ENCODE results near the gene CTBP2. TPM values are rescaled to one million over a fixed set of nuclear protein-coding genes. Genes with fewer than 3 reads are reported as not detected.

The CTBP2 gene
- total and polyA plus RNA-seq, 4 donors = 32.4 to 85.7 (median 68.7) TPM

DNA sequence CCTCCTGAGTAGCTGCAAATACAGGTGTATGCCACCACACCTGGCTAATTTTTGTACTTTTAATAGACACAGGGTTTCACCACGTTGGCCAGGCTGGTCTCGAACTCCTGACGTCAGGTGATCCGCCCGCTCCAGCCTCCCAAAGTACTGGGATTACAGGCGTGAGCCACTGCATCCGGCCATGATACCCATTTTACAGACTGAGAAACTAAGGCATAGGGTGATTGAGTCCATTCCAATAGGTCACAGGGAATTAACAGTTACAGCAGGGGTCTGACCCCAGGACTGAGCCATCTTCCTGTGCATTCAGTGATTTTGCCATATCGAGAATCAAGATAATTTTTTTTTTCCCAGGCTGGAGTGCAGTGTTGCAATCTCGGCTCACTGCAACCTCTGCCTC, 12.3 kb upstream of the CTBP2 start:
- 95 to 96% methylated on average over 9 of the region's 9 CpGs for WGBS, 2 donors
- Histone ChIP-seq H3K9me3 (ENCODE audit: control insufficient read depth, low read length) (no peaks in the 10 kb centered on the region), H3K4me3 (ENCODE audit: low read length in 2 of 2) (no peak overlapping the region), H3K27me3 (ENCODE audit: control insufficient read depth in 1 of 2, insufficient read depth in 2 of 2, low read length in 1 of 2) (no peaks in the 10 kb centered on the region), H3K36me3 (ENCODE audit: control insufficient read depth in 1 of 2, insufficient read depth in 2 of 2, low read length in 1 of 2) (no peaks in the 10 kb centered on the region), H3K27ac (ENCODE audit: low read depth in 1 of 2, low read length in 2 of 2) (no peak overlapping the region), H3K4me1 (ENCODE audit: control insufficient read depth in 1 of 2, insufficient read depth in 2 of 2, low read length in 2 of 2) (no peaks in the 10 kb centered on the region)
- ATAC-seq (ENCODE audit: low FRiP score) (no peak), DNase-seq (no peak)
- intact Hi-C loops (cut with DNase I) = no loop called here

DNA sequence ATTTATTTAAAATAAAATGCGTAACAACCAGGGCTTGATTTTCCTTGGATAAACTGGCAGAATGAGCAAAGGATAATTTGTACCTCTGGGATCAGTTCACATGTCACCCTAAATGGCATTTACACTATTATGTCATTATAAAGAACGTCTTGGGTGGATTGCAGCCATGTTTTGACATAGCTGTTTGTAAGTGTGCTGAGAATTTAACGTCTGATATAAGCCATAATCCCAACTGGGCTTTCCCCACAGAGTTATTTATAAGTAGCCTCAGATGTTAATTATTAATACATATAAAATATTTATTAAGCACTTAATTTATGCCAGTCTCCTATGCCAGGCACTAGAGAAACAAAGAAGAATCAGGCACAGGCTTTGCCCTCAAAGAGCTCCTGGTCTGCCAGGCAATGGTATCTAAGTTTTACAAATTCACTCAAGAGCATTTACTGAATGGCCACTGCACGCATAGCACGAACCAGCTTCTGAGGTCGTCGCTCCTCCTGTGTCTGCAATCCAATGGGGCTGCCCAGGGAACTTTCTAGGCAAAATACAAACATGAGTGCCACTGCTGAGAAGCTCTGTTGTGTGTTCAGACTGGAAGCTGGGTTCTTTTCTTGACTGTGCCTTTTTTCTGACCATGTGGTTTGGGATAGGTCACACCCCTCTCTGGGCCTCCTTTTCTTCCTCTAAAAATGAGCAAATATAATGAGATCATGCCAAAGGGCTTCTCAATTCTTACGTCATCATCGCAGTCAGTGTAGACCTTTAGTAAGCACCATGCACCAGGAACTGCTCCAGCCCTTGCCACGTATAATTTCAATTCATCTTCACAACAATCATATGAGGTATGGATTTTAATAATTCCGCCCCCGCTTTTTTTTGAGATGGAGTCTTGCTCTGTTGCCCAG, 11.3 kb upstream of the CTBP2 start:
- intact Hi-C loops (cut with DNase I) = no loop called here
- 77 to 79% methylated on average over 12 of the region's 12 CpGs for WGBS, 2 donors
- no peak overlapping the region for H3K4me3 ChIP-seq (ENCODE audit: low read length in 2 of 2)

DNA sequence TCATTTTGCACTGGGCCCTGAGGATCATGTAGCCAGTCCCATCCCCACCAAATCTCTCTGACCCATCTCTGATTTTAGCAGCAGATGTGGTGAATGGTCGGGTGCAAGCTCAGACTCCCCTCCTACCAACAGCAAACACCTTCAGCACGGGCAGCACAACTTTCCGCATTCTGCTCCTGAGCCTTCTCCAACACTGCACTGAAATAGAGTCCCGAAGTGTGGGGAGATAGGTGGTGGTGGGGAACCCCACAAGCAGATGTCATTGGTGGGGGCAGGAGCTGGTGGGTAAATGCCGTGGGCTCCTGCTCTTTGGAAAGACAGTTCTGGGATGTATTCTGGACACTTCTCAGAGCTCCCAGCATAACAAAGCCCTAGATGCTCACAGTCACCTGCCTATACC, 9.6 kb upstream of the CTBP2 start:
- Histone ChIP-seq H3K36me3 (ENCODE audit: control insufficient read depth in 1 of 2, insufficient read depth in 2 of 2, low read length in 1 of 2) (no peaks in the 10 kb centered on the region), H3K9me3 (ENCODE audit: control insufficient read depth, low read length) (no peaks in the 10 kb centered on the region), H3K4me3 (ENCODE audit: low read length in 2 of 2) (no peak overlapping the region), H3K27ac (ENCODE audit: low read depth in 1 of 2, low read length in 2 of 2) (no peak overlapping the region), H3K4me1 (ENCODE audit: control insufficient read depth in 1 of 2, insufficient read depth in 2 of 2, low read length in 2 of 2) (no peaks in the 10 kb centered on the region), H3K27me3 (ENCODE audit: control insufficient read depth in 1 of 2, insufficient read depth in 2 of 2, low read length in 1 of 2) (no peaks in the 10 kb centered on the region)
- intact Hi-C loops (cut with DNase I) = no loop called here
- WGBS, 2 donors = 87% methylated on average over 5 of the region's 5 CpGs
- ATAC-seq (ENCODE audit: low FRiP score) = no peak
- DNase-seq = no peak

More for the DNA sequence above, 11.3 kb upstream of the CTBP2 start:
- Histone ChIP-seq H3K4me1 (ENCODE audit: control insufficient read depth in 1 of 2, insufficient read depth in 2 of 2, low read length in 2 of 2) (no peaks in the 10 kb centered on the region), H3K9me3 (ENCODE audit: control insufficient read depth, low read length) (no peaks in the 10 kb centered on the region), H3K27ac (ENCODE audit: low read depth in 1 of 2, low read length in 2 of 2) (no peak overlapping the region), H3K36me3 (ENCODE audit: control insufficient read depth in 1 of 2, insufficient read depth in 2 of 2, low read length in 1 of 2) (no peaks in the 10 kb centered on the region), H3K27me3 (ENCODE audit: control insufficient read depth in 1 of 2, insufficient read depth in 2 of 2, low read length in 1 of 2) (no peaks in the 10 kb centered on the region)
- no peak for DNase-seq
- ATAC-seq (ENCODE audit: low FRiP score) = no peak

DNA sequence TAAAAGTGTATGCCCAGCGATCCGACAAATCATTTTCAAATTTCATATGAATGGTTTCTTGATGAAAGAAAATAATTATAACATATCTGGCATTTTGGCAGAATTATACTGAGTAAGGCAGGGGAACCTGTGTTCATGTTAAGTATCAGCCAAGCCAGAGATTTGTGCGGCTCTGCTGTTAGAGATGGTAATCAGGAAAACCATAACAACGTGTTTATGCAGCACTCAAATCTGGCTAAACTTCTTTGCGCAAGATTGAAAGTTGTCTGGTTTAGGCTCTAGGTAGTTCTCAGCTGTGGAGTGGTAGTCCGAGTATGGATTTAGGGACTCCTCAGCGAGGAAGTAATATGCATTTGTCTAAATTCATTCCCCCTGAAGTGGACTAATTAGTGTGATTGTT, 8.9 kb upstream of the CTBP2 start:
- WGBS, 2 donors = 90% methylated on average over 7 of the region's 7 CpGs
- Histone ChIP-seq H3K4me3 (ENCODE audit: low read length in 2 of 2) (no peak overlapping the region), H3K27me3 (ENCODE audit: control insufficient read depth in 1 of 2, insufficient read depth in 2 of 2, low read length in 1 of 2) (no peaks in the 10 kb centered on the region), H3K27ac (ENCODE audit: low read depth in 1 of 2, low read length in 2 of 2) (no peak overlapping the region), H3K4me1 (ENCODE audit: control insufficient read depth in 1 of 2, insufficient read depth in 2 of 2, low read length in 2 of 2) (no peaks in the 10 kb centered on the region), H3K36me3 (ENCODE audit: control insufficient read depth in 1 of 2, insufficient read depth in 2 of 2, low read length in 1 of 2) (no peaks in the 10 kb centered on the region), H3K9me3 (ENCODE audit: control insufficient read depth, low read length) (no peaks in the 10 kb centered on the region)
- DNase-seq = no peak
- intact Hi-C loops (cut with DNase I) = no loop called here
- ATAC-seq (ENCODE audit: low FRiP score) = no peak

DNA sequence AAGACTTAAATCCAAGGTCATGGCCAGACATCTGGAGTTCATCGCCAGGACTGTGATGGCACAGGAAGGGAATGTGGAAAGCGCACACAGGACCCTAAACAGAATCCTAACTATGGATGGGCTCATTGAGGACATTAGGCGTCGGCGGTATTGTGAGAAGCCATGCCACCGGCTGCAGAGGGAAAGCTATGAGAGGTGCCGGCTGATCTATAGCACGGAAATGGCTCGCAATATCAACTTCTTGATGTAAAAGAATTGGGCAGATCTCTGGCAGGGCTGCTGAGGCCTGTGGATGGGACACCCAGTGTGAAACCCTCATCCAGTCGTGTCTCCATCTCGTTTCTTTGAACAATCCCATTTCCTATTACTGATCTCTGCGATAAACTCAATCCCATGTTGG, 6.3 kb upstream of the CTBP2 start:
- ATAC-seq (ENCODE audit: low FRiP score) (no peak), DNase-seq (no peak)
- intact Hi-C loops (cut with DNase I) = no loop called here
- H3K4me3 ChIP-seq (ENCODE audit: low read length in 2 of 2) = no peak overlapping the region
- H3K9me3 ChIP-seq (ENCODE audit: control insufficient read depth, low read length) = no peaks in the 10 kb centered on the region
- H3K27me3 ChIP-seq (ENCODE audit: control insufficient read depth in 1 of 2, insufficient read depth in 2 of 2, low read length in 1 of 2) = no peaks in the 10 kb centered on the region
- H3K4me1 ChIP-seq (ENCODE audit: control insufficient read depth in 1 of 2, insufficient read depth in 2 of 2, low read length in 2 of 2) = no peaks in the 10 kb centered on the region
- no peak overlapping the region for H3K27ac ChIP-seq (ENCODE audit: low read depth in 1 of 2, low read length in 2 of 2)
- no peaks in the 10 kb centered on the region for H3K36me3 ChIP-seq (ENCODE audit: control insufficient read depth in 1 of 2, insufficient read depth in 2 of 2, low read length in 1 of 2)
- WGBS, 2 donors = 95 to 98% methylated on average over 12 of the region's 12 CpGs

DNA sequence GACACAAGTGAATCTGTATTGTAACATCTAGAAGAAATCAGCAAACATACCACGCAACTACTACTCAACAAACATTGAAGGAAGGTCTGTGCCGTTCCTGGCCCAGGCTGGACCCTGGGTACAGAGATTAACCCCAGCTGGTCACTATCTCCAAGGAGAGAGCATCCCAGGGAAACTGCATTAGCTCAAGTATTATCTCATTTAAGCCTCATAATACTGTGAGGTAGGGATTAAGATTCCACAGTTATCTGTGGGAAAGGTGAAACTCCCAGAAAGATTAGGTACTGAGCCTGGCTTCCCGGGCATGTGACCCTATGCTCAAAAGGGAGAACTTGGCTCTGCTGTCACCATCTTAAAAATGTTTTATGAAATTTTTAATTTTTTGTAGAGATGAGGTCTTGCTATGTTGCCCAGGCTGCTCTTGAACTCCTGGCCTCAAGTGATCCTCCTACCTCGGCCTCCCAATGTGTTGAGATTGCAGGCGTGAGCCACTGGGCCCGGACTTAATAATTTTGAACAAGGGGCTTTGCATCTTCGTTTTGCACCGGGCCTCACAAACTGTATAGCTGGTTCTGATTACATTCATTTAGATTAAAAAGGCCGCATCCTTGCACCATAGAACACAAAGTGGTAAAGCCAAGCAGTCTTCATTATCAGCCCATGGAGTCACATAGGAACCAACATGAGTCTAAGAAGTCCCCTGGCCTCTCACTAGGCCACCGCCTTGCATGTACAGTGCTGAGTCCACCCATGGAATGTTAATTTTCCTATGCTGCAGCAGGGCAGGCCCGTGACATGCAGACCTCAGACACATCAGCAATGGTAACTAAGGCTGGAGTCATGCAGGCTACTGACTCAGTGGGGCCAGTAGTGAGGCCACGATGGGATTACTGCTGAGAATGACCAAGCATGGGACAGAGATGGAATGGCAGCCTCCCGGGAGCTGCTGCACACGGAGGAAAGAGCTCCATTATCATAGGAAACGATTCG, 5.5 kb upstream of the CTBP2 start:
- no peaks in the 10 kb centered on the region for H3K36me3 ChIP-seq (ENCODE audit: control insufficient read depth in 1 of 2, insufficient read depth in 2 of 2, low read length in 1 of 2)
- 88 to 94% methylated on average over 16 of the region's 16 CpGs for WGBS, 2 donors
- H3K27me3 ChIP-seq (ENCODE audit: control insufficient read depth in 1 of 2, insufficient read depth in 2 of 2, low read length in 1 of 2) = no peaks in the 10 kb centered on the region
- ATAC-seq (ENCODE audit: low FRiP score) = no peak
- no peak for DNase-seq
- H3K9me3 ChIP-seq (ENCODE audit: control insufficient read depth, low read length) = no peaks in the 10 kb centered on the region
- intact Hi-C loops (cut with DNase I) = no loop called here
- H3K27ac ChIP-seq (ENCODE audit: low read depth in 1 of 2, low read length in 2 of 2) = no peak overlapping the region
- no peaks in the 10 kb centered on the region for H3K4me1 ChIP-seq (ENCODE audit: control insufficient read depth in 1 of 2, insufficient read depth in 2 of 2, low read length in 2 of 2)
- H3K4me3 ChIP-seq (ENCODE audit: low read length in 2 of 2) = no peak overlapping the region

DNA sequence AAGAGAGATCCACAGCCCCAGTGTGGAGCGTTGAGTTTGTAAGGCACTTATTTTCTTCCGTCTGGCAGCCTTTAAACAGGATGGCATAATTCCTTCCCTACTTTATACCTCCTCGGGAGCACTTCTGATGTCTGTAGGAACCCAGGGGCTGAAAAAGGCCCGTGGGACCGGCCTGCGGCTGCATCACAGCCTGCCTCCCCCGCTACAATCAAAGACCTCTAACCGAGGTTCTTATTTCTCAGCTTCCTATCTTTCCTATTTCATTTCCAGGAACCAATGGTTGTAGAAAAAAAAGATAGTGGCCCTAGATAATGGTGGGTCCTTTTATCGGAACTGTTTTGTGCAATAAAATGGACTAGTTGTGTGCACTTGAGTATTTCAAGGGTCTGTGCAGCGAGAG, 4.1 kb upstream of the CTBP2 start:
- intact Hi-C loops (cut with DNase I) = loop anchor here in 1 of 2 donors (5.0 kb wide), 1 partner anchor 247 kb away; no protein-coding TSS in a partner anchor
- no peak for DNase-seq
- WGBS, 2 donors = 91% methylated on average over 10 of the region's 10 CpGs

DNA sequence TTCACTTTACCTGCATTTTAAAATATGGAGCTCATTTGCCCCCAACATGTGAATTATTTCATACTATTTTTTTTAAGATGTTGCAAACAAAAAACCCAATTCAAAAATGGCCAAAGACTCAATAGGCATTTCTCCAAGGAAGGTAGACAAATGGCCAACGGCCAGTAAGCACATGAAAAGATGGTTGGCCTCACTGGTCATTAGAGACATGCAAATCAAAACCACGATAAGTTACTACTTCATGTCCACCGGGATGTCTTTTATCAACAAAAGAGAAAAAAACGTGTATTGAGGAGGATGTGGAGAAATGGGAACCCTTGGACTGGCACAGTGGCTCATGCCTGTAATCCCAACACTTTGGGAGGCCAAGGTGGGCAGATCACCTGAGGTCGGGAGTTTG, 3.4 kb upstream of the CTBP2 start:
- no peak overlapping the region for H3K4me3 ChIP-seq (ENCODE audit: low read length in 2 of 2)
- 74 to 76% methylated on average over 5 of the region's 5 CpGs for WGBS, 2 donors
- H3K36me3 ChIP-seq (ENCODE audit: control insufficient read depth in 1 of 2, insufficient read depth in 2 of 2, low read length in 1 of 2) = no peaks in the 10 kb centered on the region
- intact Hi-C loops (cut with DNase I) = loop anchor here in 1 of 2 donors (5.0 kb wide), 1 partner anchor 247 kb away; no protein-coding TSS in a partner anchor
- H3K27ac ChIP-seq (ENCODE audit: low read depth in 1 of 2, low read length in 2 of 2) = no peak overlapping the region
- H3K27me3 ChIP-seq (ENCODE audit: control insufficient read depth in 1 of 2, insufficient read depth in 2 of 2, low read length in 1 of 2) = no peaks in the 10 kb centered on the region
- no peaks in the 10 kb centered on the region for H3K9me3 ChIP-seq (ENCODE audit: control insufficient read depth, low read length)
- ATAC-seq (ENCODE audit: low FRiP score) (no peak), DNase-seq (no peak)
- no peaks in the 10 kb centered on the region for H3K4me1 ChIP-seq (ENCODE audit: control insufficient read depth in 1 of 2, insufficient read depth in 2 of 2, low read length in 2 of 2)

More for the DNA sequence above, 4.1 kb upstream of the CTBP2 start:
- Histone ChIP-seq H3K36me3 (ENCODE audit: control insufficient read depth in 1 of 2, insufficient read depth in 2 of 2, low read length in 1 of 2) (no peaks in the 10 kb centered on the region), H3K9me3 (ENCODE audit: control insufficient read depth, low read length) (no peaks in the 10 kb centered on the region), H3K4me1 (ENCODE audit: control insufficient read depth in 1 of 2, insufficient read depth in 2 of 2, low read length in 2 of 2) (no peaks in the 10 kb centered on the region), H3K4me3 (ENCODE audit: low read length in 2 of 2) (no peak overlapping the region), H3K27me3 (ENCODE audit: control insufficient read depth in 1 of 2, insufficient read depth in 2 of 2, low read length in 1 of 2) (no peaks in the 10 kb centered on the region), H3K27ac (ENCODE audit: low read depth in 1 of 2, low read length in 2 of 2) (no peak overlapping the region)
- ATAC-seq (ENCODE audit: low FRiP score) = no peak

Data from aorta (tissue), 5 donors.